ENCODE results near the gene IFT57. TPM values are rescaled to one million over a fixed set of nuclear protein-coding genes. Genes with fewer than 3 reads are reported as not detected.
"Not testable (repeated sequence)": the region's sequence is repeated elsewhere in the genome, so short reads cannot be mapped to it uniquely, and the experiment has no call there.

Gene IFT57
- polyA plus RNA-seq, 3 donors = 18.1 to 38.6 (median 22.1) TPM

DNA sequence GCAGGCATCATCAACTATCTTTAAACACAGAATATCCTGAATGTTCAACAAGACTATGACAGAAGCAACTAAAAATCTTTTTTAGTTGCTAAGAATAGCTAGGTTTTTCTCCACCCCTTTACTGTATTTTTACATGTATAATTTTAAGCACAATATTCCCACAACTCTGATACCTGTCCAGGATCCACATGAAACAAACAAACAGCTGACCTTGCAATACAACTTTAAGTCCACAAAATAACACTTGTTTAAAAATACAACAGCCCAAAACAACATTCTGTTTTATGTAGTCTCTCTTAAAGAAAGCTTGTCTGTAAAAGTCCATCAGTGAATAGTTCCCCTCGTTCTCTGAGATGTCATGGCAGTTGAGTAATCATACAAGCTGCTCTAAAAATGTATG lies 41.1 kb downstream of the IFT57 start:
- WGBS, 3 donors = 48 to 76% (median 67%) methylated on average over 1 of the region's 1 CpG
- no peak overlapping the region for H3K27ac ChIP-seq (ENCODE audit: low read depth, low read length)

DNA sequence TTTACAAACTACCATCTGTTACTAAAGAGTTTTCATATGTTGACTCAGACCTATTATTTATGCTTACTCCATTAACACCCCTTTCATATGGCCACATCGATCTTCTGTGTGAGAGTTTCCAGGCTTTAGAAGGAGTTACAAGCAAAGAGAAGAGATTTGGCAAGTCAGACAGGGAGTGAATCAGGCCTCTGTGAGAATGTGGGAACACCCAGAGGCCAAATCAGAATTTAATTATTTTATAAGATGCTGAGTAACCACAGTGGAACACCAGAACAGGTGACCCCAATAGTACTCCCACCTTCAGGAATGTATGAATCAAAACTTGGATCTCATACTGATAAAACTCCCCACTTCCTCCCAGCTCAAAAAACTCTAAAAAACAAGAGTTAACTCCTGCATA lies 42.0 kb downstream of the IFT57 start:
- WGBS, 3 donors = 15 to 59% (median 53%) methylated on average over 1 of the region's 1 CpG

DNA sequence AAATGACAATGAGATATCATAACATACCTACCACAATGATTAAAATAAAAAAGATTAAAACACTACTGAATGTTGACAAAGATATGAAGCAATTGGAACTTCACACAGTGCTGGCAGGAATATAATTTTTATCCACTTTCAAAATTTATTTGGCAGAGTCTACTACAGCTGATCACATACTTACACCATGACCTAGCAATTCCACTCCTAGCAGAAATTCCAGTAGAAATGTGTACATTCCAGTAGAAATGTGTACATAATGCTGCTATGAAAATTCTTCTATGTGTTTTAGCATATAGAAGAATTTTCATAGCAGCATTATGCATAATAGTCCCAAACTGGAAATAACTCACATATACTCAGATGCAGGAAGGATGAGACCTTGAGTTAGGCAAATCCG lies 43.5 kb downstream of the IFT57 start:
- no peak overlapping the region for H3K27ac ChIP-seq (ENCODE audit: low read depth, low read length)
- 94 to 98% (median 97%) methylated on average over 1 of the region's 1 CpG for WGBS, 3 donors

More for the DNA sequence above, 42.0 kb downstream of the IFT57 start:
- H3K27ac ChIP-seq (ENCODE audit: low read depth, low read length) = no peak overlapping the region

DNA sequence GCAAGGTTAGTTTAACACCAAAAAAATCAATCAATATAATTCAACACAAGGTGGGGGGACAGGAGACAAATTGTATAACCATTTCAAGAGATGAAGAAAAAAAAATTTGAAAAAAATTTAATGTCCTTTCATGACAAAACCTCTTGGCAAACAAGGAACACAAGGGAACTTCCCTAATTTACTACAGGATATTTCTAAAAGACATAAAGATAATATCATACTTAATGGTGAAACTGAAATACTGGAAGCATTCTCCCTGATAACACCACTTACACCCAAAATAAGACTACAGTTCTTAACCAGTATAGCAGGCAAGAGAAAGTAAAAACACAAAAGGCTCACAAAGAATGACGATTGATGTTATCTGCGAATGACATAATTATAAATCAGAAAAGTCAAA lies 44.7 kb downstream of the IFT57 start:
- 87 to 94% (median 87%) methylated on average over 2 of the region's 2 CpGs for WGBS, 3 donors
- H3K27ac ChIP-seq (ENCODE audit: low read depth, low read length) = no peak overlapping the region

DNA sequence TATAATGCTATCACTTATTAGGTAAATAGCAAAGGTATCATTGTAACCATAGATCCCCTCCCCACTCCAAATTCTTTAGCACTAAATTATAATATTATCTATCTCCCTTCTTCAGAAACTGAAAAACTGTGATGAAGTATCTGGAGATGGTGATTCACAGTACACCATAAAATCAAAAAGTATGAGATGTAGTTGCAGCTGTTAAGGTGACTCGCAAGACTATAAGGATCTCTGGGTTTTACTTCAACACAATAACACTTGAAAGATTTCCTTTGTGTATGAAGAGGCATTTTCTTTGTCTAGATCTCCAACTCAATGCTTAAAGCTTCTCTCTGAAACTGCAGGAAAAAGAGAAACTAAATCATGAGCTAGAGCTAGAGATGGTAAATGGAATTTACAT lies 46.9 kb downstream of the IFT57 start:
- 96 to 100% (median 97%) methylated on average over 1 of the region's 1 CpG for WGBS, 3 donors
- H3K27ac ChIP-seq (ENCODE audit: low read depth, low read length) = no peak overlapping the region

DNA sequence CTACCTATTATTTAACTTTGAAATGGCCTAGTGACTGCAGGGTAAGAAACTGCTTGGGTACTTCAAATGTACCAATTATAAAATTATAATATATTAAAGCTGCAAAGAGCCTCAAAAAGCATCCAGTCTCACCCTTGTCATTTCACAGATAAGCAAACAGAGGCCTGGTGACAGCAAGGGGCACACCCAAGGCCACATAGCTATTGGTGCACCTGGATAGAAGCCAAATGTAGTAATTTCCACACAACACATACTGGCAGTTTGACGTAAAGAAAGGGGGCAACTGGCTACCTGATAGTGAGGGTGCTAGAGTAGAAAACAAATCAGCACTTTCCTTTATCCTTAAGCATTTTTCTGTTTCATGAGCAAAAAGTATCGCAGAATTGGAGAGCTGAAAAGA lies 51.1 kb downstream of the IFT57 start:
- WGBS, 3 donors = 75 to 86% (median 84%) methylated on average over 2 of the region's 2 CpGs
- no peak overlapping the region for H3K27ac ChIP-seq (ENCODE audit: low read depth, low read length)

DNA sequence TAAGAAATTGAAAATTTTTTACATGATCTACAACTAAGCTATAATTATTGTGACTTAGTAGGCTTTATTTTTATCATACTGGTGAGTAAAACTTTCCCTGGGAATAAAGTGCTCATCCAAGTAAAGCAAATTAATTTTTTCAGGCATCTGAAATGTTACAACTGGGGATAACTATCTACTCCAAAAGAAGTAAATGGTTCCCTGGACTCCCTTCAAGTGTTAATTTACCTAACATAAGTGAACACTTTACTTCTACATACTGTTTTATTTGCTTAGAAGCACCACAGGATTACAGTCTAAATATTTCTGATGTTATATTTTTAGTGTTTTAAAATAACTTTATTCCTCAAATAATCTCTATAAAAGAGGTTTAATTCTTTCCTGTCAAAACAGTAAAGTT lies 57.8 kb downstream of the IFT57 start:
- H3K27ac ChIP-seq (ENCODE audit: low read depth, low read length) = no peak overlapping the region

DNA sequence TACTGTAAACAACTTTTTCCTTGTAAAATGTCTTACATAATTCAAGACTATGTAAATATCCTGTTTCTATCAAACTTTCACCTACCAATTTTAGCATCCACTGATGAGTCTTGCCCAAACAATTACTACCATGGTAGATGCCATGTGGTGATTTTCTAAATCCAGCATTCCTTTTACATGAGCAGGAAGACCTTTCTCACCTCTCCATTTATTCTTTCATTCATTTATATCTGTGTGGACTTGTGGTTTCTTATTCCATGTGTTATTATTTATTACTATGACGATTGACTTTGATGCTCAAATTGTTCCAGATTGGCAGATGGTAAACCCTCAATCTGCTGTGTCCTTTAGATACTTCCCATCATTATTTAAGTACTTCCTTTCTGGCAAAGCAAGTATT lies 62.4 kb downstream of the IFT57 start:
- WGBS, 3 donors = 51 to 82% (median 57%) methylated on average over 1 of the region's 1 CpG
- H3K27ac ChIP-seq (ENCODE audit: low read depth, low read length) = no peak overlapping the region

DNA sequence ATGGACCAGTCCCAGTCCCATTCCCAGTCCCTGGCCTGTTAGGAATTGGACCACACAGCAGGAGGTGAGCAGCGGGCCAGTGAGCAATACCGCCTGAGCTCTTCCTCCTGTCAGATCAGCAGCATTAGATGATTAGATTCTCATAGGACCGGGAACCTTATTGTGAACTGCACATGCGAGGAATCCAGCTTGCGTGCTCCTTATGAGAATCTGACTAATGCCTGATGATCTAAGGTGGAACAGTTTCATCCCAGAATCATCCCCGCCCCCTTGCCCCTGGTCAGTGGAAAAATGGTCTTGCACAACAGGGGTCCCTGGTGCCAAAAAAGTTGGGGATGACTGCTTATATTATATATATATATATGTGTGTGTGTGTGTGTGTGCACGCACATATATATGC lies 63.1 kb downstream of the IFT57 start:
- no peak overlapping the region for H3K27ac ChIP-seq (ENCODE audit: low read depth, low read length)
- WGBS, 3 donors = 94 to 97% (median 96%) methylated on average over 7 of the region's 7 CpGs

DNA sequence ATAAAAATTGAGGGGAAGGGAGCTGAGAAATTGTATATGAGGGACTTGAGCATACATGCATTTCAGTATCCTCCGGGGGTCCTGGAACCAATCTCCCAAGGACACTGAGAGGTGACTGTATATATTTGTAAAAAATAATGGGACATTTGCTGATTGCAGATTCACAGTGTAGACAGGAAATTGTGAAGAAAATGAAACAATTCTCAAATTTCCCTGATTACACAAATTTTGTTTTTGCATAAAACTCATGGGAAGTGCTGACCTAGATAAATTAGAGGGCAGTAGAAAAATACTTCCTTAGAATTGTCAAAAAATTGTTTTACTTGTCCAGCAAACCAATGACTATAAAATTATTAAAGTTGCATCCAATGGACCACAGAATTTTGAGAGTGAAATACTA lies 64.0 kb downstream of the IFT57 start:
- WGBS, 3 donors = 64 to 87% (median 82%) methylated on average over 1 of the region's 1 CpG
- no peak overlapping the region for H3K27ac ChIP-seq (ENCODE audit: low read depth, low read length)

DNA sequence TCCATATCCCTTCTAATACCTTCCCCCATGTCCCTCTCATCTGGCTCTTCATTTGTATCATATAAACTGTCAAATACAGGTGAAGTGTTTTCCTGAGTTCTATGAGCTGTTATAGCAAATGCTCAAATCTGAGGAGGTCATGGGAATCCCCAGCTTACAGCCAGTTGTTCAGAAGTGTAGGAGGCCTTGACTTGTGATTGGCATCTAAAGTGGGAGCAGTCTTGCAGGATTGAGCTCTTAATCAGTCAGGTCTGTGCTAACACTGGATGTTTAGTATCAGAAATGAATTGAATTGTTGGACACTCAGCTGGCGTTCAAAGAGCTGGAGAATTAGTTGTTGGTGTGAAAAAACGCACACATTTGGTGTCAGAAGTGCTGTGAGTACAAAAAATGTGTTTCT lies 65.0 kb downstream of the IFT57 start:
- H3K27ac ChIP-seq (ENCODE audit: low read depth, low read length) = no peak overlapping the region
- WGBS, 3 donors = 49 to 95% (median 59%) methylated on average over 2 of the region's 2 CpGs

DNA sequence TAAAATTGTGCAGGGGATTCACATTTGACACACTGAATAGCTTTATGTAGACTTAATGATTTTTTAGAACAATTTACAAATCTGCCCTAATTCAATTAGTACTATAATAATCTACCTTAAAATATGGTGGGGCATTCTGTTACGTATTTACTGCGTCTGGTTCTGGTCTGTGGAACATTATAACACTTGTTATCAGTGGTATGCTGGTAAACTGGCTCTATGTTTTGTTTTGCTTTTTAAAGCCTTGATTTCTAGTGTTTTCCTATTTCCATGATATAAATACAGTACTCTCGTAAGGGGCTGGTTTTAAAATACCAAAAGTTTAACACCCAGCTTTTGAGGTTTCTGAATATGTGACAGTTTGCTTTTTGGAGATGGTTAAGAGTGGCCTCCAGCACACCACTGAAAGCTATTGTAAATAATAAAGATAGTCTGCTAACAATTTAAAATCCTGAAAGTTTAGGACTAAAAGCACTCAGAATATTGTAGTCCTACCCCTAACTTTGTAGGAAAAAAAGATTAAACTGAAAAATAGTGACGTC lies 65.8 kb downstream of the IFT57 start:
- WGBS, 3 donors = 94 to 99% (median 95%) methylated on average over 4 of the region's 4 CpGs

DNA sequence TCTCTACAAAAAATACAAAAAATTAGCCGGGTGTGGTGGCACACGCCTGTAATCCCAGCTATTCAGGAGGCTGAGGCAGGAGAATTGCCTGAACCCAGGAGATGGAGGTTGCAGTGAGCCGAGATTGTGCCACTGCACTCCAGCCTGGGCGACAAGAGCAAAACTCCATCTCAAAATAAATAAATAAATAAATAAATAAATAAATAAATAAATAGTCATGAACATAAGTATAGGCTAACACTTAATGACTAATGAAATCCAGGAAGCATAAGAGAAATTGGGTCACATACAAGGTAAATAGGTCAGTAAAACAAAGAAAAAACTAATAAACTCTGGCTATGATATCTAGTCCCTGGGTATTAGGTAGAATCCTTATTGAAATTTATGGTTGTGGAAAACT lies 66.6 kb downstream of the IFT57 start:
- H3K27ac ChIP-seq (ENCODE audit: low read depth, low read length) = not testable (repeated sequence)
- 70 to 93% (median 88%) methylated on average over 4 of the region's 4 CpGs for WGBS, 3 donors

More for the DNA sequence above, 65.8 kb downstream of the IFT57 start:
- no peak overlapping the region for H3K27ac ChIP-seq (ENCODE audit: low read depth, low read length)

DNA sequence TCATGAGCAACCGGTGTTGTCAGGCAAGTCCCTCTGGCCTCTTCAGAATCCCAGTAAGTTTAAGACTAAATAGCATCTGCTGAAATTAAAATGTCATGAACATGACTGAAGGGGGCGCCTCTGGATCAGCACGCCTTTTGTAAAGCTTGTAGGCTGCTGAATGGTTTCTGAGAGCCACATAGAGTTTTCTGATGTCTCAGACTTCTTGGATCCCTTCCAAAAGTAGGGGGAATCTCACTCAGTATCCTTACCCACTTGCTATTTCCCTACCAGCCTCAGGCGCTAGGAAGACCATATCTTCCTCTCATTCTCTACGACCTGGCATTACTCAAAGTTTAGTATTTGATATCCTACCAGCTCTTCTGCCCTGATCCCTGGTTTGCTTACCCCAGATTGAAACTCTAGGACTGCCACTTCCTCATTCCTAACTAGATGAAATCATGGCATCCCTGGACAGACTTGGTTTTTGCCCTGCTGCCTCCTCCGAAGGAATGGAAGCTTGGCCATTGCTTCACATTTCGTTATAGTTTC lies 68.7 kb downstream of the IFT57 start:
- no peak overlapping the region for H3K27ac ChIP-seq (ENCODE audit: low read depth, low read length)
- 69 to 84% (median 80%) methylated on average over 7 of the region's 7 CpGs for WGBS, 3 donors

DNA sequence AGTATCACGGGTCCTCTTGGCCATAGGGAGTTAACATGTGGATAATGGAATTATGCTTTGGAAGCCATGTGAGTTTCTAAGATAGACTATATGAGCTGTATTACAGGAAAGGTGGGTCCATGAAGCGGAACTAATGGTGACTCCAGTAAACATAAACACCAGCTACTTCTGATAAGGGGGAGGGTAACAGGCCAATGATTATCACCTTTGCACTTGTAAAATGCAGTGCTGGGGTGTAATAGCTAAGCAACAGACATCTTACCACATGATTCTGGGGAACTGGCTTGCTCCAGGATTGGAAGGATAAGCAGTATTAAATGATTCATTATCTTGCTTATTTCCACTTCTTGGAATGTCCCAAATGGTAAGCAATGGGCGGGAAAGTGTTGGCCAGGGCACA lies 70.0 kb downstream of the IFT57 start:
- WGBS, 3 donors = 80 to 92% (median 85%) methylated on average over 3 of the region's 3 CpGs
- H3K27ac ChIP-seq (ENCODE audit: low read depth, low read length) = no peak overlapping the region

DNA sequence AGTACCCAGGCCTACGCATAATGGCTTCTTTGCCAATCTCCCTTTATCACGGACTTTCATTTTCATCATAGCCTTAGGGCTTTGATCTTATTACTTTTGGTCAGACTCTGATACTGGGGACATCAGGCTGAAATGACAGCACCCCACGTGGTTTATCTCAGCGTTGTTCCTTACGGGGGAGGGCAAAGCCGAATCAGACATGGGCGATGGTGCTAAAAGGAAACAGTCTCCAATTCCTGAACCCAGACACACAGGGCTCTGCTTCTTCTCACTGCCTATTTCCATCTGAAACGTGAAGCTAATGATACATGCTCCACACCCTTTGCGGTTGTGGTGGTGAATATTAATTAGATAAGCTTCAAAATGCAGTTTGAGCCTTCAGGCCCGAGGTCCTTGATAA lies 72.0 kb downstream of the IFT57 start:
- no peak overlapping the region for H3K27ac ChIP-seq (ENCODE audit: low read depth, low read length)
- 77 to 85% (median 82%) methylated on average over 10 of the region's 10 CpGs for WGBS, 3 donors

DNA sequence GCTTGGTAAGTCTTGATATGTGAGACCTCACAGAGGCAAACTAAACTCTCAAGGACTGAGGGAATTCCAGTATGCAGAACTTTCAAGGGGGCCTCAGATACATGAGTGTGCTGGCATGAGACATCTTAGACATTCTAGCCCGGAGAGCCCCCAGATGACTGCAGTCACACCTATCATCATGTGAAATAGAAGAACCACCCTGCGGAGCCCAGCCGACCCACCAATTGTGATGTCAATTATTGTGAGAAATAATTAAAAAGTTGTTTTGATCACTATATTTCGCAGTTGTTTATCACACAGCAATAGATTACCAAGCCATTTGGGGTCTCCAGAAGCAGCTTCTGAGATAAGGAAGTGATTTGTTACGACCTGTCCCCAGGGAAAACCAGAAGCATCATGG lies 76.1 kb downstream of the IFT57 start:
- H3K27ac ChIP-seq (ENCODE audit: low read depth, low read length) = no peak overlapping the region
- WGBS, 3 donors = 95 to 96% (median 96%) methylated on average over 5 of the region's 5 CpGs

DNA sequence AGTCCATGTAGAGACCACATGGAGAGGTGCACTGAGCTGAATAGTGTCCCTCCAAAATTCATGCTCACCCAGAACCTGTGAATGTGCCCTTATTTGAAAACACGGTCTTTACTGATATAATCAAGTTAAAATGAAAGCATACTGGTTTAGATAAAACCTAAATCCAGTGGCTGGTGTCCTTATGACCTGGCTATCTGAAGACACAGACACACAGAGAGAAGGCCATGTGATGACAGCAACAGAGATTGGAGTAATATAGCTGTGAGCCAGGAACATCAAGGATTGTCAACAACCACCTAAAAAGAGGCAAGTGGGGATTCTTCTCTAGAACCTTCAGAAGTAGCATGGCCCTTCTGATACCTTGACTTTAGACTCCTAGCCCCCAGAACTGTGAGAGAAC lies 76.6 kb downstream of the IFT57 start:
- WGBS, 3 donors = 74 to 91% (median 89%) methylated on average over 1 of the region's 1 CpG
- no peak overlapping the region for H3K27ac ChIP-seq (ENCODE audit: low read depth, low read length)

DNA sequence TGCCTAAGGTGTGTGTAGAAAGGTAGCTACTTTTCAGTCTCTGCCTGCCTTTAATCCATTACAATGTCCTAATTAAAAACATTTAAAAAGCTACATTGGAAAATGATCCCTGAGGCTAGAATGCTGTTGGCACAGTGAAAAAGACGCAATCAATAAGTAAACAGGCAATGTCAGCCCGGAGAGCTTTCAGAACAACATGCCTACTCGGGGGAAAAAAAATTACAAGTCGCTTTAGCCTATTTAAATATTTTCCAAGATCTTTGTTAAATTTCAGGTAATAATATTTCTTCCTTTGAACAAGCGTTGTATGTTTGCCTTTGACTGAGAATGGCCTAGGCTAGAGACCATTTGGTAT lies 84.8 kb downstream of the IFT57 start:
- H3K27ac ChIP-seq (ENCODE audit: low read depth, low read length) = no peak overlapping the region

DNA sequence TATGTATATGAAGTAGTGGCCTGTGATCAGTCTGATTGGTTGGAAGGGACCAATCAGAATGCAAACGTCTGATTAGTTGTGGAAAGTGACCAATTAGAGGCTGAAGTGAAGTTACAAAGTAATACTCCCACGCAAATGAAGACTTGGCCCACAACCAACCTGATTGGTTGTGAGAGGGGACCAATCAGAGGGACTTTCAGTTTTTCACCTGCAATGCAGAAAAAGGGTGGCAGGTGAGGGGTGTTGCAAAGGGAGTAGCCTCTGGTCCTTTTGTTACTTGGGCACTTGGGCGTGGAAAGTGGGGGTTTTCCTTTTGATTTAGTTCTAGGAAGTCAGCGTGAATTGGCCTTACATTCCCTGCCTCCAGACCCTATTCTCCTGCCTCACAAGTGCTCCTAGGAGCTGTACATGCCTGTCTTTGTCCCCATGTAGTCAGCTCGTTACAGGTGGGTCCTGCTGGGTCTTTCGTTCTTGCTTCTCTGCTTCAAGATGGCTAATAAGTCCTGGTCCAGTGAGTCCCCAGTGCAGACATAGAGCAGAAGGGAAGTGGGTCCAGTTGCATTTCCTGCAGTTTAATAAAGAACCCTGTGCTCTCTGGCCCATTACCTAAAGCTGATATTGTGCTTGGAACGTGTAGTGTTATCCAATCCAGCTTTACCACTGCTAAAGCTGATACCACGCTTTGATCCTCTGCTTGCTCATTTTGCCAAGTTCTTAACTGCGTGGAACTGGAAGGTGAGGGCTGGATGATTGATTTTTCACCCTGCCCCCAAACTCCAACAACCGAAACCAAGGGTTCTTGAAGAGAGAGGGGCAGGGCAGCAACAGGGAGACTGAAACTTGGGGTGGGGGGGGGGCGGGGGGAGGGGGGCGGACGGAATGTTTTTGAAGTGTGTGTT lies 85.4 kb downstream of the IFT57 start:
- WGBS, 3 donors = 56 to 88% (median 83%) methylated on average over 13 of the region's 13 CpGs
- H3K27ac ChIP-seq (ENCODE audit: low read depth, low read length) = no peak overlapping the region

More for the DNA sequence above, 84.8 kb downstream of the IFT57 start:
- 32 to 92% (median 80%) methylated on average over 5 of the region's 5 CpGs for WGBS, 3 donors

Data from adipose tissue (tissue), 3 donors.